ENCODE results near the gene WWC2.

Gene WWC2

DNA sequence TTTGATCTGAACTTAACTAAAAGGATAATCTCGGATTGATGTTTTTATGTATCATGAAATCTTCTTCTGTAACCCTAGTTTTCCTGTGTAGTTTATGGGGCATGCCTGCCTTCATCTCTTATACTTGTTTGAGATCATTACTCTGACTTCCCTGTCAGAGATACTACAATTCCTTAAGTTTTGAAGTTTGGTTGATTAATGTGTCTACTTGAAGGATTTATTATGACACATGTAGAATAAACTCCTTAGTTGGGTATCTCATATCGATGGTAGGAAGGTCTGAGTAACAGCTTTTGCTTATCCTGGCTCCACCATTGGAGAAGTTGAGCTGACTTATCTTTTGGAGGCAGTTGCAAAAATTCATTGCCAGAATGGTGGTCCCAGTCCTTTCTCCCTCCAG, 46.7 kb downstream of the WWC2 start:
- Histone ChIP-seq H3K4me2 (ENCODE audit: low read depth, low read length, poor library complexity, severe bottlenecking) (no peak overlapping the region), H3K9ac (ENCODE audit: low read depth, low read length, poor library complexity, severe bottlenecking) (no peak overlapping the region), H4K20me1 (ENCODE audit: insufficient read depth, low read length, poor library complexity, severe bottlenecking) (no peaks in the 10 kb centered on the region), H3K9me2 (replicated peaks; ENCODE audit: low read depth, low read length) (no peaks in the 10 kb centered on the region), H3K4me3 (ENCODE audit: low read length, poor library complexity, severe bottlenecking) (no peak overlapping the region), H3K79me2 (ENCODE audit: insufficient read depth, low read length) (no peaks in the 10 kb centered on the region), H3K4me1 (ENCODE audit: insufficient read depth, low read length, poor library complexity, severe bottlenecking) (no peaks in the 10 kb centered on the region), H3F3A (ENCODE audit: low read depth) (no peaks in the 10 kb centered on the region), H2AFZ (ENCODE audit: low read length) (no peak overlapping the region), H3K27me3 (ENCODE audit: insufficient read depth, low read length, poor library complexity, severe bottlenecking) (no peaks in the 10 kb centered on the region), H3K9me3 (ENCODE audit: insufficient read depth, low read depth, low read length) (no peaks in the 10 kb centered on the region), H3K36me3 (ENCODE audit: insufficient read depth, low read length) (no peaks in the 10 kb centered on the region)
- TF ChIP-seq EZH2phosphoT487 (IDR thresholded peaks at IDR 0.05; ENCODE audit: borderline replicate concordance), result no peak
- TF ChIP-seq, protein P1, sequence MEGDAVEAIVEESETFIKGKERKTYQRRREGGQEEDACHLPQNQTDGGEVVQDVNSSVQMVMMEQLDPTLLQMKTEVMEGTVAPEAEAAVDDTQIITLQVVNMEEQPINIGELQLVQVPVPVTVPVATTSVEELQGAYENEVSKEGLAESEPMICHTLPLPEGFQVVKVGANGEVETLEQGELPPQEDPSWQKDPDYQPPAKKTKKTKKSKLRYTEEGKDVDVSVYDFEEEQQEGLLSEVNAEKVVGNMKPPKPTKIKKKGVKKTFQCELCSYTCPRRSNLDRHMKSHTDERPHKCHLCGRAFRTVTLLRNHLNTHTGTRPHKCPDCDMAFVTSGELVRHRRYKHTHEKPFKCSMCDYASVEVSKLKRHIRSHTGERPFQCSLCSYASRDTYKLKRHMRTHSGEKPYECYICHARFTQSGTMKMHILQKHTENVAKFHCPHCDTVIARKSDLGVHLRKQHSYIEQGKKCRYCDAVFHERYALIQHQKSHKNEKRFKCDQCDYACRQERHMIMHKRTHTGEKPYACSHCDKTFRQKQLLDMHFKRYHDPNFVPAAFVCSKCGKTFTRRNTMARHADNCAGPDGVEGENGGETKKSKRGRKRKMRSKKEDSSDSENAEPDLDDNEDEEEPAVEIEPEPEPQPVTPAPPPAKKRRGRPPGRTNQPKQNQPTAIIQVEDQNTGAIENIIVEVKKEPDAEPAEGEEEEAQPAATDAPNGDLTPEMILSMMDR (conservative IDR thresholded peaks at IDR 0.05; ENCODE audit: low read length), result no peak

DNA sequence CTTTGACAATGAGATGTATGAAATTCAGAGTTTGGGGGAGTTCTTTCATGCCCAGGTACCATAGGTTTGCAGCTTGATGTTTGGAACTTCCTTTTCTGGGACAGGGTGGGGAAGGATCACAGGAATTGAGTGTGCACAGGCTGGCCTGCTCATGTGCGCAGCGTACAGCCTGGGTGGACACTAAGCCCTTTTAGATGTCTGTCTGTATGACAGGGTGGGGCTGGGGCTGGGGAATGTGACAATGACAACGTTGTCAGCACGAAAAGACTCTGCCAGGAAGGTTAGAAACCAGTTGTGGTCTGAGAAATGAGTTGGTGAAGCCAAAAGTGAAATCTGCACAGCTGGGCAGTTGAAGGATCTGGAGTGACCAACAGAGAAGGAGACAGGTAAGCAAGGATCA, 47.4 kb downstream of the WWC2 start:
- Histone ChIP-seq H4K20me1 (ENCODE audit: insufficient read depth, low read length, poor library complexity, severe bottlenecking) (no peaks in the 10 kb centered on the region), H3K4me3 (ENCODE audit: low read length, poor library complexity, severe bottlenecking) (no peak overlapping the region), H2AFZ (ENCODE audit: low read length) (no peak overlapping the region), H3K79me2 (ENCODE audit: insufficient read depth, low read length) (no peaks in the 10 kb centered on the region), H3K4me2 (ENCODE audit: low read depth, low read length, poor library complexity, severe bottlenecking) (no peak overlapping the region), H3K27me3 (ENCODE audit: insufficient read depth, low read length, poor library complexity, severe bottlenecking) (no peaks in the 10 kb centered on the region), H3K4me1 (ENCODE audit: insufficient read depth, low read length, poor library complexity, severe bottlenecking) (no peaks in the 10 kb centered on the region), H3K9ac (ENCODE audit: low read depth, low read length, poor library complexity, severe bottlenecking) (no peak overlapping the region), H3K36me3 (ENCODE audit: insufficient read depth, low read length) (no peaks in the 10 kb centered on the region), H3F3A (ENCODE audit: low read depth) (no peaks in the 10 kb centered on the region), H3K9me3 (ENCODE audit: insufficient read depth, low read depth, low read length) (no peaks in the 10 kb centered on the region), H3K9me2 (replicated peaks; ENCODE audit: low read depth, low read length) (no peaks in the 10 kb centered on the region)
- no peak for TF ChIP-seq EZH2phosphoT487 (IDR thresholded peaks at IDR 0.05; ENCODE audit: borderline replicate concordance)
- TF ChIP-seq, protein P1 (conservative IDR thresholded peaks at IDR 0.05; ENCODE audit: low read length), result no peak

GRCh38 chr4:183147196-183147595, 48.1 kb downstream of the WWC2 start:
- Histone ChIP-seq H3K36me3 (ENCODE audit: insufficient read depth, low read length) (no peaks in the 10 kb centered on the region), H4K20me1 (ENCODE audit: insufficient read depth, low read length, poor library complexity, severe bottlenecking) (no peaks in the 10 kb centered on the region), H3K9ac (ENCODE audit: low read depth, low read length, poor library complexity, severe bottlenecking) (no peak overlapping the region), H3K4me3 (ENCODE audit: low read length, poor library complexity, severe bottlenecking) (no peak overlapping the region), H2AFZ (ENCODE audit: low read length) (no peak overlapping the region), H3K4me1 (ENCODE audit: insufficient read depth, low read length, poor library complexity, severe bottlenecking) (no peaks in the 10 kb centered on the region), H3K27me3 (ENCODE audit: insufficient read depth, low read length, poor library complexity, severe bottlenecking) (no peaks in the 10 kb centered on the region), H3F3A (ENCODE audit: low read depth) (no peaks in the 10 kb centered on the region), H3K9me3 (ENCODE audit: insufficient read depth, low read depth, low read length) (no peaks in the 10 kb centered on the region), H3K9me2 (replicated peaks; ENCODE audit: low read depth, low read length) (no peaks in the 10 kb centered on the region), H3K4me2 (ENCODE audit: low read depth, low read length, poor library complexity, severe bottlenecking) (no peak overlapping the region), H3K79me2 (ENCODE audit: insufficient read depth, low read length) (no peaks in the 10 kb centered on the region)
- TF ChIP-seq, protein P1 (conservative IDR thresholded peaks at IDR 0.05; ENCODE audit: low read length), result no peak
- no peak for TF ChIP-seq EZH2phosphoT487 (IDR thresholded peaks at IDR 0.05; ENCODE audit: borderline replicate concordance)

Data from Loucy (cell line).